Activated CD8-positive, alpha-beta memory T cell treated with anti-CD3 and anti-CD28 coated beads for 24 hours (primary cell): ENCODE data around the gene MPDU1.
"Not testable (repeated sequence)": the region's sequence is repeated elsewhere in the genome, so short reads cannot be mapped to it uniquely, and the experiment has no call there.

Experiments used
- DNase-seq: peaks from one replicate; pipeline ENCODE4 v3.0.0-alpha.2; 2020

Gene MPDU1

GRCh38 chr17:7582396-7583252 lies 1.0 kb upstream of the MPDU1 start:
- DNase-seq, result no peak

DNA sequence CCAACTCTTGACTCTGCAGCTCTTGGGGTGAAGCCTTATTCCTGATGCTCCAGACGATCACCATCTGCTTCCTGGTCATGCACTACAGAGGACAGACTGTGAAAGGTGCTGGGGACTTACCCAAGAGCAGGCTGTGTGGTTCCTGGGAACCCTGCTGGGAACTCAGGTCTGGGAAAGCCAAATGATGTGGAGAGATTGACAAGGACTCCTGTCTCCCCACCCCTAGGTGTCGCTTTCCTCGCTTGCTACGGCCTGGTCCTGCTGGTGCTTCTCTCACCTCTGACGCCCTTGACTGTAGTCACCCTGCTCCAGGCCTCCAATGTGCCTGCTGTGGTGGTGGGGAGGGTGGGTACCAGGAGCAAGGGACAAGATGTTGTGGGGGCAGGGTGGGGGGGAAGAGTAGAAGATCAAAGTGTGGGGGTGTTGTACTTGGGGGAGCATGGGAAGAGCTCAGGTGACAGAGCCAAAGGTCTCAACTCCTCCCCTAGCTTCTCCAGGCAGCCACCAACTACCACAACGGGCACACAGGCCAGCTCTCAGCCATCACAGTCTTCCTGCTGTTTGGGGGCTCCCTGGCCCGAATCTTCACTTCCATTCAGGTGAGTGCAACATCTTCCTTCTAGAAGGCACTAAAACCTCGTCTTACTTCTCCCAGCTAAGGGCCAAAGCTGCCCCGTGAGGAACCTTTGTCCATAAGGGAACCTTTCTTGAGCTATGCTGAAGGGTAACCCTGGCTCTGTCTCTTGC lies 3.2 kb downstream of the MPDU1 start:
- DNase-seq, result no peak

DNA sequence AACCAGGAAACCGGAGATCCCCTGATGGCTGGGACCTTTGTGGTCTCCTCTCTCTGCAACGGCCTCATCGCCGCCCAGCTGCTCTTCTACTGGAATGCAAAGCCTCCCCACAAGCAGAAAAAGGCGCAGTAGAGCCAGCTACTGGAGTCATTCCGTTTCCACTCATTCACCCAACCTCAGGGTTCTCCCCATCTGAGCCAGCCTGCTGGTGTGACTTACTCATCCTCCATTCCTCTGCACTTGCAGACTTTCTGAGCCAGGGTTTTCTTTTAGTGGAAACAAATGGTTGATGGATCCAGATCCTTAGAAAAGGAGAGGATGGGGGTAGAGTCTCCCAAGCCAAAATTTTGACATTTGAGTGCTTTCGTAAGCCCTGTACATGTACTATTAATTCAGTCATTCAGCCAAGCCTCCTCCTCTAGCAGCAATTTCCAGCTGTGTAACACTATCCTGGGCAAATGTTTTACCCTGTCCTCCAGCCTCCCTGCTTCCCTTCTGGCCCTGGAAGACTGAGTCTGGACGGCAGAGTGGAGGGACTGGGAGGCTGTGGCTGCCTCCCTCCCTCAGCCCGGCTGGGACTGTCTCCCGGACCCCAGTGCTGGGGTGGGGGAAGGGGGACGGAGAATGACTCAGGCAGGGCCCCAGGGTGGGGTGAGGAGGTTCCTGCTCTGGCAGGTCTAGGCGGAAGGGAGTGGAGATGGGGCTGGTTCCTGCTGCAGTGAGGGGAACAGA lies 3.9 kb downstream of the MPDU1 start:
- DNase-seq, result no peak

DNA sequence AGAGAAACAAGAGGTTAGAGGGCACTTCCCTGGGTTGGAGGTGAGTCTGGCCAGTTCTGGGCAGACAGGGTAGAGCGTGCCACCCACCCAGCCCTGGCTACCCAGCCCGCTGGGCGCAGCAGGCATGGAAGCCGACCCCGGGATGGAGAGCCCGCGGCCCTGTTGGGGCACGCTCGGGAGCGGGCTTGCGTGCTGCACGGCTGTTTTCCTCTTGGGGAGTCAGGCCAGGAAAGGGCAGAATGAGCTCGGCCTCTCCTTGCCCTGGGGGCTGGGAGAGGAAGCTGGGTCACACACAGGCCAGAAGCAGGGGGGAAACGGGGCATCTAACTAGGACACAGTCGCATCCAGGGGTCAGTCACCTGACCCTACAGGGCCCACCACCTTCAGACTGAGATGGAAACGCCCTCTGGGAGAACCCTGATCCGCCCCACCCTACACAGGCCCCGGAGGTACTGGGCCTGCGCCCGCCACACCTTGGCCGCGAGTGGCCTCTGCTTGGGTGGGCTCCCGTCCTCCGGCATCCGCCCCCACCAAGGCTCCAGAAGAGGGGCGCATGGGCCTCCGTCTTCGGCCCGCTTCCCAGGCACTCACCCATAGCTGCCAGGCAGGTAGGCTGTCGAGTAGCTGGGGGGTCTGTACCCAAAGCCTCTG lies 5.0 kb downstream of the MPDU1 start:
- DNase-seq, result no peak

- peak; percentile 86 for DNase-seq
These were observed 5.7 kb downstream of the MPDU1 start for GRCh38 chr17:7589204-7589868.

DNA sequence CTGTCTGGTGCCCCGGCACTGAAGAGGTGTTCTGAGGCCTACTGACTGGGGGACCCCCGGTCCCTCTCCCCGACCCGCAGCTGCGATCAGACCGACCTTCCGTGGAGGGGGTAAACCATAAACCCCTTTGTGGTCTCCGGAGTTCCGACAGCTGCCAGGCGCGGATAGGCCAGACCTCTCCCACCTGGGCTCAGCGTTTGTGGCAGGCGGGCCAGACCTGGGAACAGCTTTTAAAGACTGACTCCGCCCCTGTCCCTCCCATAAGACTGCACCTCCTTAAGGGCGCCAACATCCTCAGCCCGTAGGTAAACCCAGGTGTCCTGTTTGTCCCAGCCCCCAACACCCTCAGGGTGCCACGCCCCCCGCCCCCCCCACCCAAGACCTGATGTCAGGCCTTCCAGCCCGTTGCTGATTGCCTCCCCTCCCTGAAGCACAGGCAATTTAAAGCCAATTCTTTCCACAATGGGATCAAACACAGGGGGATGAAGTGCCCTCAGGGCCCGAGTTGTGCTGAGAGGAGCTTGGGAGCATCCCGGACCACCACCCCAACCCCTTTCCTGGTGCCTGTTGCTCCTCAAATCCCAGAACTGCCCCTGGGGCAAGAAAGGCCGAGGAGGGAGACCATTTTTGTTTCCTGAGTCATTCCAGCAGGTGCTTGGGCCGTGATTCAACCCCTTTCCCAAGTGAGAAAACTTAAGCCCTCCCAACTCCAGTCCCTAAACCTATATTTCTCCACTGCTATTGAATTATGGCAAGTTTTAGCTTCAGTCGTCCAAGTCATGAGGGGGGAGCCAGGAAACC lies 6.4 kb downstream of the MPDU1 start, which contains the start of gene SOX15:
Gene SOX15, minus strand, starts transcription at position 204 of the 801 bp plus-strand sequence. CDS start 418 bp downstream, outside the sequence.
- DNase-seq, result no peak

GRCh38 chr17:7590743-7591142 lies 7.1 kb downstream of the MPDU1 start:
- no peak for DNase-seq

GRCh38 chr17:7591596-7591995 lies 7.9 kb downstream of the MPDU1 start:
- no peak for DNase-seq

- no peak for DNase-seq
These were observed 8.9 kb downstream of the MPDU1 start for GRCh38 chr17:7592422-7593021.

- no peak for DNase-seq
These were observed 9.6 kb downstream of the MPDU1 start for GRCh38 chr17:7593296-7593695.

DNA sequence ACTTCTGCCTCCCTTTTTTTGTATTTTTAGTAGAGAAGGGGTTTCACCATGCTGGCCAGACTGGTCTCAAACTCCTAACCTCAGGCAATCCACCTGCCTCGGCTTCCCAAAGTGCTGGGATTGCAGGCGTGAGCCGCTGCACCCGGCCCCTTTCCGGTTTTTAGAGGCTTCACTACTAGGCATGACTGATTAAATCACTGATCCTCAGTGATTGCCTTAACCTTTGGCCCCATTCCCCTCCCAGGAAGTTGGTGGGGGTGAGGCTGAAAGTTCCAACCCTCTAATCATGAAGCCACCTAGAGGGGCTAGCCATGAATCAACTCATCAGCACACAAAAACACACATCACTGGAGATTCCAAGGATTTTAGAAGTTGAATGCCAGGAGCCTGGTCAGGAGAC lies 13.9 kb downstream of the MPDU1 start:
- DNase-seq, result not testable (repeated sequence)

DNA sequence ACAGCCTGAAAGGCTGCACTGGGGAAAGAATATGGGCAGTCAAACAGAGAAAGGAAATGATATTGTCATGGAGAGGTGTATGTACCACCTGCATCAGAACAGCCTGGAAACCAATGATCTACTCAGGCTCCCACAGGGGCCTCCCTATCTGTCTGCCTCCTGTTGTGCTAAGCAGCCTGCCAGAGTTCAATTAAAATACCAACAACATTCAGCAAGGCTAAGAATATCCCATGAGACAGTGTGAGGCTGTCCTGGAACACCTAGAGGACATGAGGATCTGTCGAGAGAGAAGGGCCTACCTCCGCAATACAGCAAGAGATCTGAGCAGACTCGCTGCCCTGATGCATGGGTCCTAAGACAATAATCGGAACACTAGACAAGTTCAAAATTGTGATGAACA lies 22.6 kb downstream of the MPDU1 start:
- no peak for DNase-seq

DNA sequence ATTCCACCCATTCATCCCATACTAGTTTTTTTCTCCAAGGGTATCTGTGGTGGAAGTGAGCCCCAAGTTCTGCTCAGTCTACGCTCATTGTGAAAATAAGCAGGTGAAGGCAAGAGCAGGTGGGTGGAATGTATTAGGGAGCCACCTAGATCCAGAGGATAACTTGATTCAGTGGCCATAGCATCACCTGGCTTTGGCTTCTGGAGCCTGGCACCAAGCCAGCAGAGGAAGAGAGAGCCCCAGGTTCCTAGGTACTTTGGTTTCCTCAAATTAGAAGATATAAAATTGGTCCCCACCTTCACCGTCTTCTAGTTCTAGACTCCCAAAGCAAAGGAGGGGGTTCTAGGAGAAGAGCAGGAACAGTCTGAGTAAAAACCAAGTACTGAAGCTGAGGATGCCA lies 27.0 kb downstream of the MPDU1 start:
- no peak for DNase-seq

GRCh38 chr17:7611635-7612293 lies 28.1 kb downstream of the MPDU1 start:
- no peak for DNase-seq

GRCh38 chr17:7612294-7612640 lies 28.6 kb downstream of the MPDU1 start:
- DNase-seq, result no peak

DNA sequence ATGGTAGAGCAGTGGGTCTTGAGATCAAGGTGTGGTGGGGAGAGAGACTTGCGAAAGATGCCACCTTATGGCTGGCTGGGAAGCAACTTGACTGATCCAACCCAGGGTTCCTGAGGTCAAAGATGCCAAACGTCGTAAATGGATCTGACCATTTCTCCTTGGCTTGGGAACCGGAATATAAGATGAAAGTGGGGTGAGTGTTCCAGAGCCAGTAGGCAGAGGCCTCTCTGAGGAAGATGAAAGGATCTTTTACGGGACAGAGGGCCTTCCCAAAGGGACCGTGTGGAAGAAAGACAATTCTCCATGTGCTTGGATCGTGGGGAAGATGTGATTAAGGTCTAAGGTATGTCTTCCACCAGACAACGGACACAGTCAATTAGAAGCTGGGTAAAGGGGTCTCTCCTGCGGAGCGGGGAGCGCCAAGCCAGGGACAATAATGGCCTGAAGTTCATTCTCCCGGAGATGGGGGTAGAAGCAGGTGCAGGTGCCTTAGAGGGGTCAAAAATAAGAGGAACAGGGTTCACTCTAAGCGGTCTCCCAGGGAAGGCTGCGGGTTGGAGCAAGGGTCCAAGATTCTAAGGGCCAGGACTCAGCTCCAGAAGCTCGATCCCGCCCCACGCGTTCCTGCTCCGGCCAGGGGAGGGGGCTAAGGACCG lies 30.2 kb downstream of the MPDU1 start:
- no peak for DNase-seq

DNA sequence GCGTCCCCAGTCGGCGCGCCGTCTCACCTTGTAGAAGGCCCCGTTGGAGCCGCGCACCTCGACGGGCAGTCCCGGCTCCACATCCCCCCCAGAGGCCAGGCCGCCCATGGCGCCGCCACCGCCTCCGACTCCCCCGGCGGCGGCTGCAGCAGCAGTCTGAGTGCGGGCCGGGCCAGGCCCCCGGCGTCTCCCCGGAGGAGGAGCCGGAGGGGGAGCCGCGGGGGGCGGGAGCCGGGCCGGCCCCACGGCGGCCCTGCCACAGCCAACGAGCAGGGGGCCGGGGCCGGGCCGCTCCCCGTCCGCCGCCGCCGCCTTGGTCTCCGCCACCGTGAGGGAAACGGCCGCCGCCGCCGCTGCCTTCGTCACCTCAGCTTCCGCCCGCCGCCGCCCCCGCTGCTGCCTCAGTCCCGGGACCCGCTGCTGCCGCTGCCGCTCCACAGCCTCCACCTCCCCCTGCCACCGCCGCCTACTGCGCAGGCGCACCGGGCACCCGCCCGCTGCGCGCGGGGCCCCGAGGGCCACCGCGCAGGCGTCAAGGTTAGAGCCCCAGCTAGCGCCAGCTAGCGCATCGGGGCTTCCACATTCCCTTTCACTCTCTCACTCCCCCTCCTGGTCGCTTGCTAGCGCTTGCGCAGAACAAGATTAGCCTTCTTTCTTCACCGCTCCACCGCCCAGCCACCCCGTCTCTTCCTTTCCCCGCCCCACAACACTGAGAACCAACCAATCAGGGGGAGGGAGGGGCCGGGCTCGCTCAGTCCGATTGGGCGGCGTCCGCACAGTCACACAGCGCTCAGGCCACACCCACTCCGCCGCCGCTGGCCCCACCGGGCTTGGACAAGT lies 31.0 kb downstream of the MPDU1 start, which contains the start of gene FXR2:
Gene FXR2, minus strand, starts transcription at position 473 of the 840 bp plus-strand sequence. Its CDS starts 365 bp downstream, at position 108.
- DNase-seq, result peak; percentile 98

- no peak for DNase-seq
These were observed 31.7 kb downstream of the MPDU1 start for GRCh38 chr17:7615265-7615747.

GRCh38 chr17:7618608-7619007 lies 35.0 kb downstream of the MPDU1 start:
- no peak for DNase-seq
